Stimulated activated naive CD8-positive, alpha-beta T cell treated with anti-CD3 and anti-CD28 coated beads, Interleukin-15, amount 100 ng/mL, for 72 hours (primary cell): ENCODE measurements around the gene F2RL2.

Experiments
- ATAC-seq: fragments of 150-1000 bp; cut with Tn5 transposase; 2 replicates; pipeline ENCODE4 v1.10.0; 2021; ENCODE audit warnings: mild to moderate bottlenecking, moderate library complexity
- DNase-seq, 2 donors: peaks; one replicate each; pipeline ENCODE4 v3.0.0; 2021 to 2022
- H3K27ac Mint-ChIP-seq, 2 donors: one replicate each; pipeline ENCODE4 v1.8.0; 2022; ENCODE audit warnings: mild to moderate bottlenecking in 2 of 2, mixed read lengths in 2 of 2, moderate library complexity in 2 of 2
- H3K27me3 Mint-ChIP-seq: one replicate; pipeline ENCODE4 v1.8.0; 2022; ENCODE audit warnings: mixed read lengths
- H3K4me1 Mint-ChIP-seq: one replicate; pipeline ENCODE4 v1.8.0; 2022; ENCODE audit warnings: mild to moderate bottlenecking, mixed read lengths
- H3K4me3 Mint-ChIP-seq, 2 donors: one replicate each; pipeline ENCODE4 v1.8.0; 2022; ENCODE audit warnings: mild to moderate bottlenecking in 2 of 2, mixed read lengths in 2 of 2, moderate library complexity in 1 of 2
- H3K9me3 Mint-ChIP-seq, 2 donors: one replicate each; pipeline ENCODE4 v1.8.0; 2022; ENCODE audit warnings: mixed read lengths in 2 of 2

Gene F2RL2

DNA sequence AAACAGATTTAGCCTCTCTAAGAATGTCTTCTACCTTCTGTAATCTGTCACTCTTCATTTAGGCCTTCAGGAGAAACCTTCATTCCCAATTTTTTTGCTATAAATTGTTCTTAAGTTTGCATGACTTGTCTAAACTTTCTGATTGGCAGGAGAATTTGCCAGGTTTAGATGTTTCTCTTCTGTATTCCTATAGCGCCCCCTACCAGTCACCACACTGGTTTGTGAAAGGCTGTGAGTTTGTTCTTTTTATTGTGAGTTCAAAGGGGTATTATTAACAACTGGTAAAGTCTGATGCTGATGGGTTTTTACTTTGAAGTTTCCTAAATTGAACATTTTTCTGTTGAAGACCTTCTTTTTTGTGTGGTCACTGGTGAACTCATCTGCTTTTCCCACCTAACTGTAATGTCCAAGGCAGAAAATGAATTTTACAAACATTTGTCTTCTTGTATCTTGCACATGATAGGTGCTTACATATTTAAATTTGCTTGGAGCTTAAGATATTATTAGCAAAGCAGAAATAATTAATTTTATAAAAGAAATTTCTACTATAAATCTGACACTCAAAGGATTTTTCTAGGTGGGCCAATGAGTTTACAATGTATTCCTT, 18.4 kb upstream of the F2RL2 start:
- Mint-ChIP-seq H3K27me3 (no peaks in the 10 kb centered on the region), H3K9me3 (no peaks in the 10 kb centered on the region), H3K4me3 (no peak overlapping the region), H3K27ac (no peak overlapping the region), H3K4me1 (peaks cover 10% of the 10 kb centered on the region)
- ATAC-seq (peak; percentile 64), DNase-seq (peak; percentile 47 to 58)

DNA sequence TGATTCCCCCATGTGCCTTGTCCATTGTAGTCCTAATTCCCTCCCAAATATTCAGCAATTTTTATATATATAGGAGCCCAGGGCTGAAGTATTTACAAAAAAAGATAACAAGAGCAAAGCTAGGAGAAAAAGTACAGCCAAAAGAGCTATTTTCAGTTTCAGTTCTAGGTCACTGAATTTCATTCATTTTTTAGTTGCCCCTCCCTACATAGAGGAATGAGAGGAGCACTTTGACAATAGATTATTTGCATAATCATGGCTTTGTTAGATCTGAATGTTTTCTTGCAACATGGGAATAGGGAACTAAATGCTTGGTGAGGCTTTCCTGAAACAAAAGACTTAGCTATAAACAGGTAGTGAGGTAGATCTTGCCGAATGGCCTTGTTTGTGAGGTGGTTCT, 15.3 kb upstream of the F2RL2 start:
- H3K4me3 Mint-ChIP-seq: no peak overlapping the region
- ATAC-seq (no peak), DNase-seq (no peak)
- peak overlapping the region in 1 of 2 donors; percentile 55 for H3K27ac Mint-ChIP-seq
- no peaks in the 10 kb centered on the region for H3K9me3 Mint-ChIP-seq
- H3K27me3 Mint-ChIP-seq: no peaks in the 10 kb centered on the region
- peaks cover 10% of the 10 kb centered on the region for H3K4me1 Mint-ChIP-seq

DNA sequence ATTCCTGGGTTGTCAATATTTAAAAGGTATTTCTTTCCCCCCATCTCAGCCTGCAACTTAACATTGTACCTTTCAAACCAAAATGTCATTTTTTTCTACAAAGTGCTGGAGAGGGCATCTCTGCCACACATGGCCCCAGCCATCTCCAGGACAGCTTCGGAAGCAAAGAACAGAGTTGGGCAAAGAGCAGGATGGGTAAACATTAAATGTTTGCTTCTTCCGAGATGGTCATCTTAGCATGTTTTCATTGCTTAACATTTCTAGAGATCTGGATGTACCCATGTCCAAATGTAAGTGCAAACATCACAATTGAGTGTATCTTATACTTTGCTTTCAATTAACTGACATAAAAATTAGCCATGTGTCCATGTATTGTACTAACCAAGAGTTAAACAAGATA, 14.3 kb upstream of the F2RL2 start:
- no peaks in the 10 kb centered on the region for H3K27me3 Mint-ChIP-seq
- no peak for ATAC-seq
- DNase-seq: no peak
- no peak overlapping the region for H3K4me3 Mint-ChIP-seq
- no peaks in the 10 kb centered on the region for H3K9me3 Mint-ChIP-seq
- no peak overlapping the region for H3K27ac Mint-ChIP-seq
- peaks cover 10% of the 10 kb centered on the region for H3K4me1 Mint-ChIP-seq

DNA sequence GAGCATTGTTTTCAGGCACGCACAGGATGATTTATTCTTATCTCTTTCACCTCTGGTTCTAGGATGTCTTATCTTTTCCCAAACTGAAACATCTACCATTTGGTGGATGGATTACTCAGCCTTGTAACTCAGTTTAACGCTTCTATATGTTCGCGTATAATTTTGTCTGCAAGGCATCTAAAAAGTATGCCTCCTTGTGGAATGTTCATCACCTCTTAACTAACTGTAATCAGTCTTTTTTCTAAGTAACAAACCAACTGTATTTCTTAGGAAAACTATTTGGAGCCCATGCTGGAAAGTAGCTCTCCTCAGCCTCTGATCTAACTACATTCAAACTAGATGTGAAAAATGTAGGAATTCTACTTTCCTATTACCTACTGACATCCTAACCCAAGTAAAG, 11.5 kb upstream of the F2RL2 start:
- Mint-ChIP-seq H3K4me1 (peaks cover 10% of the 10 kb centered on the region), H3K27ac (no peak overlapping the region), H3K9me3 (no peaks in the 10 kb centered on the region), H3K4me3 (no peak overlapping the region), H3K27me3 (no peaks in the 10 kb centered on the region)
- ATAC-seq (no peak), DNase-seq (no peak)

DNA sequence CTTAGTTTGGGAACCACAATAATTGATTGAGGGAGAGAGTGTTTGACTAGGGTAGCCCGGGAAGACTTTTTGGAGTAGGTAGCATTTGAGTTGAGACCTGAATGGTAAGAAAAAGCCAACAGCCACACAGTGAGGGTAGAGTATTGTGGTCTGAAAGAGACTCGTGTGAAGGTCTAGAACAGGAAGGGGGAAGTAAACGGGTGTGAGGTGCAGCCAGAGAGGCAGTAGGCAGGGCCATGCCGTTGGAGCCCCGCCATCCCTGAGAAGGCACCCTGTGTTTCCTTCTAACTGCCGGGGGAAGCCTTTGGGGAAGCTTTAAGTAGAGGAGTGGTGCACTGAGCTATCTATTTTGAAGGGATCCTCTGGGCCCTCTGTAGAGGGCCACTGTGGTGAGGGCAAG, 3.5 kb upstream of the F2RL2 start:
- DNase-seq (no peak), ATAC-seq (no peak)
- no peaks in the 10 kb centered on the region for H3K9me3 Mint-ChIP-seq
- H3K27me3 Mint-ChIP-seq: no peaks in the 10 kb centered on the region
- no peak overlapping the region for H3K4me3 Mint-ChIP-seq
- H3K4me1 Mint-ChIP-seq: peaks cover 23% of the 10 kb centered on the region
- H3K27ac Mint-ChIP-seq: peak overlapping the region; percentile 26 to 81

DNA sequence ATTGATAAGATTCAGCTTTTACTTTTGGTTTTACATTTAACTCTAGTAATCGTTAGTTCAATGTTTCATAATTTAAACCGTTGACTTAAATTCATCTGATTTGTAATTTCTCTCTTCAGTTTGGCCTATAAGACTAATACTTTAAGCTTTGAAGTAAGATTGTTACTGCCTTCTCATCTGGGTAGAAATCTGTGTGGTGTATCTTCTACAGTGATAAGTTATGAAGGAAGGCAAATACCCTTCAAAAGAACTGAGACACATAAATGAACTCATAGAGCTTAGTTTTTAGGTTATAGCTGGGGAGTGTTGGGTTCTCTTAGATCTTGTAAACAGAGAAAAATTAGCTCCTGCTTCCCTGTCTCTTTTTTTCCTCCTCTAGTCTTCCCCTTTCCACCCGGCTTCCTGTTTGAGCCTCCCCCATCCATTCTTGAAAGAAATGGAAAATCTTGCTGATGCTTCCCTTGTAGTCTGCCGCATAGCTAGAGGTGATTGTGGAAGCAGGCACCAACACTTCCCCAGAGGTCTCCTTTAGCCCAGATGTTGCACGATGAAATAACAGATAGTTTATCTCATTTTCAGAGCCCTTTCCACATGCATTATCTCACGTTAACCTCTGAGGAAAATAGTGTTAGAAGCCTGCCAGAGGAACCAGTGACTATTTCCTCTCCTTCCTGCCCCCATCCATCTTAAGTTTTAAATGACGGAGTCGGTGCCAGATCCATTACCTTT, 2.0 kb upstream of the F2RL2 start:
- Mint-ChIP-seq H3K4me3 (no peak overlapping the region), H3K27ac (peak overlapping the region in 1 of 2 donors; percentile 55), H3K27me3 (no peaks in the 10 kb centered on the region), H3K9me3 (no peaks in the 10 kb centered on the region), H3K4me1 (peaks cover 23% of the 10 kb centered on the region)
- DNase-seq (no peak), ATAC-seq (no peak)

DNA sequence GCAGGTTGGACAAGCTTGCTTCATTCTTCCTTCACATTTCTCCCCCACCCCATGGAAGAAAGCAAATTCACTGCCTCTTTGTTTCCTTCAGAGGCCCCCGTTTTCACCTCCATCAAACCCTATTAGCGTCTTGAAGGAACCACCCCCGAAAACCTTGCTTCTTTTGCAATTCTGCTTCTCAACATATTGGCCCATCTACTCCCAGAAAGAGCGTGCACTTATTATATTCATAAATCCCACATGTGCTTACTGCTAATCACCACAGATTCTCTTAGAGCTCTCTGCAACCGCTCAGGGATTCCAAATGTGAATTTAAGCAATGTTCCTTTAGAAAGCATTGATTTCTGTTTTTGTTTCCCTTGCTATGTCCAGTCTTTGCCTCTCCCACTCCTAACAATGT, 1.1 kb downstream of the F2RL2 start:
- DNase-seq (no peak), ATAC-seq (no peak)
- H3K4me1 Mint-ChIP-seq: peaks cover 21% of the 10 kb centered on the region
- no peak overlapping the region for H3K4me3 Mint-ChIP-seq
- H3K27me3 Mint-ChIP-seq: no peaks in the 10 kb centered on the region
- no peaks in the 10 kb centered on the region for H3K9me3 Mint-ChIP-seq
- no peak overlapping the region for H3K27ac Mint-ChIP-seq

DNA sequence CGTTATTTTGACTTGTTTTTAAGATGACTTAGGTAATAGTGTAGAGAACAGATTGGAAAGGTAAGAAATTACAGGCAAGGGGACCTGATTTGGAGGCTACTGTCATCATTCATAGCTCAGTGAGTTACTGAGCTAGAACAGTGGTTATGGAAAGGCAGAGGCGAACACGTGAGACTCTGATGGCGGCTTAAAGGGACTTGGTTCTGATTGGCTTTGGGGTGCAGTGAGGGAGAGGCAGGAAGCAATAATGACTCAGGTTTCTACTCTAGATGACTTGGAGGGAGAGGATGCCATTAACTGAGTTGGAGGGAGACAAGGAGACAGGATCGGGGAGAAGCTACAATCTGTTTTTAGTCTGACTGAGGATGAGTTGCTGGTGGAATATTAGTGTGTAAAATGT, 3.0 kb downstream of the F2RL2 start:
- ATAC-seq: no peak

DNA sequence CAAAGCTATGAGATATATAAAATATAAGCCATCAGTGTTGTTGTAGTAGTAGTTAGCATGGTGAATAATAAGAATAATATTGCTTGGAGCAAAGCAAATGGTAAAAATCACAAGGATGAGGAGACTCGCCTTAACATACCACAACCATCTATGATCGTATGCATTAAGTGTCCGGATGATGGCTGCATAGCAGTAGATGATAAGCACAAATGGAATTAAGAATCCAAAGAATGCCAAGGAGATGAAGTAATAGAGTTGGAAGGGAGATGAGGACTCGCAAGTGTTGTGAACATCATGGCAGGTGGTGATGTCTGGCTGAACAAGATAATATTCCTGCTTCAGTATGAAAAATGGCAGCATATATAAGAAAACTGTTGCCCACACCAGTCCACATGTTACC, 5.5 kb downstream of the F2RL2 start:
- no peak overlapping the region for H3K27ac Mint-ChIP-seq
- H3K4me1 Mint-ChIP-seq: peaks cover 5% of the 10 kb centered on the region
- H3K27me3 Mint-ChIP-seq: no peaks in the 10 kb centered on the region
- H3K9me3 Mint-ChIP-seq: no peaks in the 10 kb centered on the region
- DNase-seq (no peak), ATAC-seq (no peak)
- H3K4me3 Mint-ChIP-seq: no peak overlapping the region

More for the DNA sequence above, 3.0 kb downstream of the F2RL2 start:
- no peak for DNase-seq
- Mint-ChIP-seq H3K27me3 (no peaks in the 10 kb centered on the region), H3K9me3 (no peaks in the 10 kb centered on the region), H3K4me3 (no peak overlapping the region), H3K4me1 (peaks cover 6% of the 10 kb centered on the region), H3K27ac (peak overlapping the region in 1 of 2 donors; percentile 1)

DNA sequence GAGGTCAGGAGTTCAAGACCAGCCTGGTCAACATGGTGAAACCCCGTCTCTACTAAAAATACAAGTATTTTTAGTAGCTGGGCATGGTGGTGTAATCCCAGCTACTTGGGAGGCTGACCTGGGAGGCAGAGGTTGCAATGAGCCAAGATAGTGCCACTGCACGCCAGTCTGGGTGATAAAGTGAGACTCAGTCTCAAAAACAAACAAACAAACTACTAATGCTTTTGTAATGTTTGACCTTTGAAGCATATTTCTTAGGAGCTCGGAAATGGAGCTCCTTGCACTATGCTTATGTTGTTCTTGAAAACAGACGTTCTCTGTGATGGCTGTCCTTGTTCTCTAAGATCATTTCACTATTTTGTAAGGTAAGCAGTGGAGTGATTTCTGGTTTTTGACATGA, 6.0 kb downstream of the F2RL2 start:
- ATAC-seq (no peak), DNase-seq (no peak)
- Mint-ChIP-seq H3K4me1 (peaks cover 3% of the 10 kb centered on the region), H3K27me3 (no peaks in the 10 kb centered on the region), H3K27ac (no peak overlapping the region), H3K9me3 (no peaks in the 10 kb centered on the region), H3K4me3 (no peak overlapping the region)

DNA sequence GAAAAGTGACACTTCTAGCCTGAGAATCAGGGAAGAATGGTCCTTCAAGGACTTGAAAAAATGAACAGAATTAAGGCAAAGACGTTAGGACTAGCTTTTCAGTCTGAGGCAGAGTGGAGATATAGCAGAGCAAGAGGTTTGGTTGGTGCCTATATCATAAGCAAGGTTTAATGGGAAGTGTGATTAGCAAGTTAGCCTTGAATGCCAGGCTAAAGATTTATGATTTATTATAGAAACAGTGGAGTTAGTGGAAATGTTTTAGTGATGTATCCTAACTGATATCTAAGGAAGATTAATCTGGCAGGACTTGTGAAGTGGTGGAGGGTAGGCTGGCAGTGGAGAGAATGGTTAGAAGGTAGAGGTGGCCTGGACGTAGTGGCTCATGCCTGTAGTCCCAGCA, 7.0 kb downstream of the F2RL2 start:
- no peaks in the 10 kb centered on the region for H3K9me3 Mint-ChIP-seq
- DNase-seq: no peak

DNA sequence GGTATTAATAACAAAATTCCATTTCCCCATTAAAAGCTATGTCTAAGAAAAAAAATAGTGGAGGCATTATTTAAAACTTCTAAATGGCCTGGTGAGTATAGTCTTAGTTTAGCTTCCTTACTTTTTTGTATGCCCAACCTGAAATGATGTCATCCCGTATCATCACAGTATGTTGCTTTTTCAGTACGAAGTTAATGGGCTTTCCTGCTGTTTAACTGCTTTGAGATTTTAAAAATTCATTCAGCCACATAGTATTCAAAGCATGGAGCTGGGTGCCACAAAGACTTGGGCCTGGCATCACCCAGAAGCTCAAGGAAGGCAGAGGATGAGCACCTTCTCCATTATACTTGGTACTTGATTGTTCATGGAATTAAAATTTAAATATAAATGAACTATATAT, 7.4 kb downstream of the F2RL2 start:
- no peaks in the 10 kb centered on the region for H3K4me1 Mint-ChIP-seq
- H3K27me3 Mint-ChIP-seq: no peaks in the 10 kb centered on the region
- H3K4me3 Mint-ChIP-seq: no peak overlapping the region
- DNase-seq (no peak), ATAC-seq (no peak)
- no peaks in the 10 kb centered on the region for H3K9me3 Mint-ChIP-seq
- peak overlapping the region in 1 of 2 donors; percentile 13 for H3K27ac Mint-ChIP-seq

More for the DNA sequence above, 7.0 kb downstream of the F2RL2 start:
- no peak for ATAC-seq
- H3K4me1 Mint-ChIP-seq: no peaks in the 10 kb centered on the region
- H3K4me3 Mint-ChIP-seq: no peak overlapping the region
- peak overlapping the region in 1 of 2 donors; percentile 23 for H3K27ac Mint-ChIP-seq
- H3K27me3 Mint-ChIP-seq: no peaks in the 10 kb centered on the region

DNA sequence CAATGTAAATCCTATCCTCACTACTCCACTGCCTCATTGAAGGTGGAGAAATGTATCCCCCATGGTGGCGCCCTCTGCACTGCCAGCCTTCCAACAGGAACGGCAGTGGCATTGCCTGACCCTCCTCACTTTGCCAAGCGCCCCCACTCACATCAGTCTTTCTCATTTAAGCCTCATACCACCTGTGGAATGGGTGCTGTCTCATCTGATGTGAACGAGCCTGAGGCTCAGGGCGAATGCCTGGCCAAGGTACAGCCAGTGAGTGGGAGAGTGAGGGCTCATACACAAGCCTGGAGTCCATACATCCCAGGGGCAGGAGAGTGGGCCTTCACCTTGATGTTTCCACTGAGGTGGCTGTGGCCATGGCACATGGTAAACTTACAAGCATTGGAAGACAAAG, 10.3 kb downstream of the F2RL2 start:
- H3K4me1 Mint-ChIP-seq: peaks cover 7% of the 10 kb centered on the region
- H3K9me3 Mint-ChIP-seq: no peaks in the 10 kb centered on the region
- no peak for ATAC-seq
- H3K27ac Mint-ChIP-seq: no peak overlapping the region
- no peaks in the 10 kb centered on the region for H3K27me3 Mint-ChIP-seq
- no peak overlapping the region for H3K4me3 Mint-ChIP-seq
- DNase-seq: no peak

DNA sequence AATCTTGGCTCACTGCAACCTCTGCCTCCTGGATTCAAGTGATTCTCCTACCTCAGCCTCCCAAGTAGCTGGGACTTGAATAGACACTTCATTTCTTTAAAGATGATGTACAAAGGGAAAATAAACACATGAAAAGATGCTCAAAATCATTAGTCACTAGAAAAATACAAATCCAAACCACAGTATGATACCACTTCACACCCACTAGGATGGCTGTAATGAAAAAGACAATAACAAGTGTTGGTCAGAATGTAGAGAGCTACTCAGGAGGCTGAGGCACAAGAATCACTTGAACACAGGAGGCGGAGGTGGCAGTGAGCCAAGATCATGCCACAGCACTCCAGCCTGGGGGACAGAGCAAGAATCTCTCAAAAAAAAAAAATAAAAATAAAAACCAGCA, 13.0 kb downstream of the F2RL2 start:
- peaks cover 19% of the 10 kb centered on the region for H3K4me1 Mint-ChIP-seq
- H3K4me3 Mint-ChIP-seq: no peak overlapping the region
- DNase-seq: no peak
- ATAC-seq: no peak
- no peak overlapping the region for H3K27ac Mint-ChIP-seq
- H3K27me3 Mint-ChIP-seq: no peaks in the 10 kb centered on the region
- H3K9me3 Mint-ChIP-seq: no peaks in the 10 kb centered on the region

DNA sequence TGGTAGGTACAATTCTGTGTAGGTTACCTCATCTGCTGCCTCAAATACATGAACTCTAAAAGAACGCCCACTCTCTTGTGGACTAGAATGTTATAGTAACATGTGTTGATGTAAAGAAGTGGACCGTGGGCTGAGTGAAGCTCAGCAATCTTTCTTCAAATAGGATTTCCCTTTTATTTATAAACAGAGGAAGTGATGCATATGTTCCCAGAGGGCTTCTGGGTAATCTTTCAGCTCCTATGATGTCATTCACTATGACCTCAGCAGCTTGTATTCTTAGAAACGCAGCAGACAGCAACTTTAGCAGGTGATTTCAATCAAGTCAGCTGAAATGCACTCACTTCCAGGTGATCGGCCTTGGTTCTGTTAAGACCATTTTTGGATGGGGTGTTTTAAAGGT, 14.4 kb downstream of the F2RL2 start:
- DNase-seq: no peak

DNA sequence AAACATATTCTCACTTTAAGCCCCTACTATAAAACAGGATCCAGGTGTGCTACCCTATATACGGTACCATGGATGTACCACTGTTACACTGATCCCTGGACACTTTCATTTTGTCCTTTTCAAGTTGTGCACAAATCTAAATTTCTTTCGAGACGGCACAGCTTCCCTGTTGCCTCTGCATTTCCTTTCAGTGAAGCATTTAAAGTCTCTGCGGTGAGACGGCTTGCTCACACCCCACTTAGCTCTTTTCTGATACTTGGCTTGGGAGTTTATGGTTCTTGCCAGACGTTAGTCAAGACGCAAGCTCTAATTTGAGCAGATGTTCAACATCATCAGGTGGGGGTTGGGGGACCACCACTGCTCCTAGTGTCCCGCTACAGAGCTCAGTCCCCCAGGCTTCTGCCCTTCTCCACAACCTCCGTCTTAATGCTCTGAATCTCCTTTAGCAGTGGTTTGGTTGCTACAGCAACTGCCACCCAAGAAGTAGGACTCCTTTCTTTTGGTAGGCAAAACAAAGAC, 15.8 kb downstream of the F2RL2 start:
- Mint-ChIP-seq H3K4me1 (peaks cover 19% of the 10 kb centered on the region), H3K4me3 (peak overlapping the region; percentile 55 to 67), H3K9me3 (no peaks in the 10 kb centered on the region), H3K27me3 (no peaks in the 10 kb centered on the region), H3K27ac (peak overlapping the region; percentile 40 to 90)
- DNase-seq (no peak), ATAC-seq (peak; percentile 57)

More for the DNA sequence above, 14.4 kb downstream of the F2RL2 start:
- Mint-ChIP-seq H3K4me3 (no peak overlapping the region), H3K27me3 (no peaks in the 10 kb centered on the region), H3K9me3 (no peaks in the 10 kb centered on the region), H3K4me1 (peaks cover 19% of the 10 kb centered on the region), H3K27ac (no peak overlapping the region)
- peak; percentile 49 for ATAC-seq
